Left forelimb (tissue), 1 donor: ENCODE data around the gene TLX1.
"Not testable (repeated sequence)": the region's sequence is repeated elsewhere in the genome, so short reads cannot be mapped to it uniquely, and the experiment has no call there.

Experiments
- DNase-seq: peaks from one replicate; pipeline ENCODE4 v3.0.0-alpha.2; 2018; ENCODE audit warnings: low spot score

The TLX1 gene

GRCh38 chr10:101152316-101152715, 21.2 kb downstream of the TLX1 start:
- DNase-seq: no peak

GRCh38 chr10:101154506-101154905, 23.4 kb downstream of the TLX1 start:
- not testable (repeated sequence) for DNase-seq

GRCh38 chr10:101155896-101156295, 24.8 kb downstream of the TLX1 start:
- no peak for DNase-seq

- DNase-seq: no peak
These were observed 26.8 kb downstream of the TLX1 start for GRCh38 chr10:101157756-101158458.

- DNase-seq: no peak
These were observed 27.5 kb downstream of the TLX1 start for GRCh38 chr10:101158459-101159058.

- no peak for DNase-seq
These were observed 30.6 kb downstream of the TLX1 start for GRCh38 chr10:101161494-101162299.

GRCh38 chr10:101162677-101163076, 31.6 kb downstream of the TLX1 start:
- no peak for DNase-seq

GRCh38 chr10:101164020-101164419, 32.9 kb downstream of the TLX1 start:
- DNase-seq: no peak

- DNase-seq: no peak
These were observed 34.6 kb downstream of the TLX1 start for GRCh38 chr10:101165736-101166135.

GRCh38 chr10:101166430-101166829, 35.3 kb downstream of the TLX1 start:
- no peak for DNase-seq

- no peak for DNase-seq
These were observed 41.6 kb downstream of the TLX1 start for GRCh38 chr10:101172741-101173140.

- DNase-seq: no peak
These were observed 43.2 kb downstream of the TLX1 start for GRCh38 chr10:101174319-101174718.

- no peak for DNase-seq
These were observed 45.5 kb downstream of the TLX1 start for GRCh38 chr10:101176577-101176976.

GRCh38 chr10:101182936-101183335, 51.8 kb downstream of the TLX1 start:
- no peak for DNase-seq

GRCh38 chr10:101183458-101184183, 52.5 kb downstream of the TLX1 start:
- DNase-seq: no peak
